GM12891 (cell line): ENCODE measurements around the gene IARS1.

ENCODE experiments used
- DNase-seq: peaks from one replicate; pipeline ENCODE4 v3.0.0; 2011; ENCODE audit warnings: low spot score; ENCODE audit not compliant: insufficient read length
- FAIRE-seq: peaks from 2 replicates; lab custom pipeline; 2011; peaks lifted over from hg19 to GRCh38; lab: Jason Lieb, UNC
- PAX5 ChIP-seq: IDR thresholded peaks from 2 replicates; pipeline ENCODE4 v1.6.1; 2011; ENCODE audit warnings: low read length, moderate library complexity, mild to moderate bottlenecking; ENCODE audit not compliant: insufficient read depth, severe bottlenecking
- POLR2A ChIP-seq: IDR thresholded peaks from 2 replicates; pipeline ENCODE4 v1.6.1; 2011; ENCODE audit warnings: low read depth, low read length, control low read depth
- POLR2AphosphoS5 ChIP-seq: IDR thresholded peaks from 2 replicates; pipeline ENCODE4 v1.6.1; 2011; ENCODE audit warnings: low read depth, low read length, control low read depth
- POU2F2 ChIP-seq: IDR thresholded peaks from 2 replicates; pipeline ENCODE4 v1.6.1; 2011; ENCODE audit warnings: low read depth, mild to moderate bottlenecking, control low read depth, low read length, moderate library complexity
- SPI1 ChIP-seq: IDR thresholded peaks from 2 replicates; pipeline ENCODE4 v1.6.1; 2011; ENCODE audit warnings: low read depth, low read length, control low read depth
- TAF1 ChIP-seq: IDR thresholded peaks from 2 replicates; pipeline ENCODE4 v1.6.1; 2011; ENCODE audit warnings: low read depth, low read length, control low read depth

Gene IARS1

DNA sequence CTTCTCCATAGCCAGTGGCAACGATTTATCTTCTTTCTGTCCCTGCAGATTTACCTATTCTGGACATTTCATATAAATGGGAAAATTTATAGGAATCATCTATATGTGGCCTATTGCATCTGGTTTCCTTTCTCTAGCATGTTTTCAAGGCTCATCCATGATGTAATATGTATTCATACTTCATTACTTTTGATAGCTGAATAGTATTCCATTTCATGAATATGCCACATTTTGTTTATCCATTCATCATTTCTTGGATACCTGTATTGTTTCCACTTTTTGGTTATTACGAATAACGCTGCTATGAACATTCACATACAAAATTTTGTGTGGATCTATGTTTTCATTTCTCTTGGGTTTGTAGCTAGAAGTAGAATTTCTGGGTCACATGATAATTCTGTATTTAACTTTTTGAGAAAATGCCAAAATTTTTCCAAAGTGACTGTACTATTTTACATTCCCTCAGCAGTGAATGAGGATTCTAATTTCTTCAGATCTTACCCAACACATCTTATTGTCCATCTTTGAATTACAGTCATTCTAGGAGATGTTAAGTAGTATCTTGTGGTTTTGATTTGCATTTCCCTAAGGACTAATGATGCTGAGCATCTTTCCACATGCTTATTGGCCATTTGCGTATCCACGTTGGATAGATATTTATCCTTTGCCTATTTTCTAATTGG lies 3.6 kb downstream of the IARS1 start:
- no peak for DNase-seq
- TF ChIP-seq POU2F2 (no peak), POLR2A (no peak), POLR2AphosphoS5 (no peak), SPI1 (no peak), TAF1 (no peak), PAX5 (no peak)
- no peak for FAIRE-seq

DNA sequence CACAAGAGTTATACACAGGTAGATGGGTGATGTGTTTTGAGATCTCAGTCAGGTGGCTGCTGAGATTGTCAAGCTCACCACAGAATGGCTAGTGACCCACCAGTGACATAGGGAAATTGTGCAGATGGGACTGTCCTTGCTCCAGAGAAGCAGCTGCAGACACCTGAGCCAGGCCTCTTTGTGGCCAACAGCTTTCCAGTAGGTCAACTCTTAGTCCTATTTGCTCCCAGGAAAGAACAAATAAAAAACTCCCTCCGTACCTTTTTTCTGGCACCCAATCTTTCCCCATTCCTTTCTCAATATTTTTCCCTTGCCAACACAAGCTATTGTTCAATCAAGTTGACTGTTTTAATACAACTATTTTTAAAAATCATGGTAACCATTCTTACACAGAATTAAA lies 14.2 kb downstream of the IARS1 start:
- FAIRE-seq, result no peak

DNA sequence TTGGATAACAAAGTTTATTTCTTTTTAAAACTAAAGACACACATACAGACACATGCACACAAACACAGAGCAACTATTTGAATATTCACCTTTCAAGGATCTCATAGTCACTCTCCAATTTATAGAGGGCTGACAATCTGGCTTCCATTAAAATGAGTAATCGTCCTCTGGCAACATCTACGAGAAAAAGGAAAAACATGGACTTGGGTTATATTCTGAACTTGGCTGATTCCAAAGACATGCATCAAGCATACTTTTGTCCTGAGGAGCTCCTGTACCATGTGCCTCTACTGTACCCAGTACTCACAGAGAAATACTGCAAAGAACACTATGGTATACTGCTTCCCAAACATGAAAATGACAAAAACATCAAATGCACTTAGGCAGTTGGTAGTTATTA lies 15.4 kb downstream of the IARS1 start:
- no peak for DNase-seq
- no peak for TF ChIP-seq POLR2AphosphoS5
- TF ChIP-seq SPI1, result no peak
- TF ChIP-seq TAF1, result no peak
- TF ChIP-seq POU2F2, result no peak
- TF ChIP-seq PAX5, result no peak
- no peak for TF ChIP-seq POLR2A
- FAIRE-seq, result no peak

More for the DNA sequence above, 14.2 kb downstream of the IARS1 start:
- no peak for DNase-seq
- TF ChIP-seq POU2F2, result no peak
- TF ChIP-seq PAX5, result no peak
- TF ChIP-seq POLR2AphosphoS5, result no peak
- no peak for TF ChIP-seq SPI1
- no peak for TF ChIP-seq TAF1
- TF ChIP-seq POLR2A, result no peak

DNA sequence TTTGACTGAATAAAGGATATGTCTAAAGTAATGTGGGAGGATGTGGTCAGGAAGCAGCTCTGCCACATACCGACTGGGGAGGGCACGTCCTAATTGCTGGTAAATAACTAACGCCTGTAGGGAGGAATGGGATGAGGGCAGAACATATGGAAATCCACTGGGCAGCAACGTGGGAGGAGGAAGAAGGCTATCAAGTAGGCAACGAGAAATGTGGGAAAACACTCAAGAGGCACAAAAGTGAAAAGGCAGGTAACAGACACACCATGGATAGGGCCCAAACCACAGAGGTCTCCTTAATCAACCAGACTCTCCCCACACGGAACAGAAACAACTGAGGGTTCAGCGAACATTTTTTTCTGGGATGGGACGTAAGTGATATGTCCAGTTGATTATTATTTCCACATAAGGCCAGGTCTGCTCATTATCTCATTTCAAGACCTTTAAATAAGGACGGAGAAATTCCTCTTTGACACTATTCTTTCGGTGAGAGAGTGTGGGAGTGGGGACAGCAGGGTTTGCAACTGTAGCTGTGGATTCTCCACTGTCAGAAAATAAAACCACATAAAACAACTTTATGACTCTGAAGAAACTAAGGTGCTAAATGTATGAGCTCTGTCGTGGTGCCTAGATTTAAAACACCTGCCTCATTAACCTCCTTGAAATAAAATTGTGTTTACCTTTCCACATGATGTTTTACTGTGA lies 17.0 kb downstream of the IARS1 start:
- FAIRE-seq (no peak), DNase-seq (no peak)
- TF ChIP-seq POU2F2 (no peak), PAX5 (no peak), TAF1 (no peak), SPI1 (no peak), POLR2A (no peak), POLR2AphosphoS5 (no peak)

DNA sequence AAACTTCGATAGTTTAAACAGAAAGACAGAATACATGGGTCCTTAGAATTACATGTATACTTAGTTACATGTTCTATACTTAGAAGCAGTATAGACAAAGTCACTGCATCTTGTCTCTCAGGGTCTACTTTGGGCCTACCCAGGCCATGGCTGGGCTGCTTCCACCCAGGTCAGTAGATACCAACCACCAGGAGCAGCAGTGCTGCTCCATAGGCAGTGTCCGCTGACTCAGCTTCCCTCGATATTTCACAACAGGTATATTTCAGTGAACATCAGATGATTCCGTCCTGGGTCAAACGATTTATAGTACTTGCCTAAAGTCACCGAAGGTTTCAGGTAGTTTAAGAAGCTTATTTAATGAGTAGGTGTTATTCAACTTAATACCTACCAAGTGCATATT lies 18.0 kb downstream of the IARS1 start:
- TF ChIP-seq TAF1, result no peak
- TF ChIP-seq PAX5, result no peak
- TF ChIP-seq SPI1, result no peak
- no peak for TF ChIP-seq POLR2AphosphoS5
- FAIRE-seq, result no peak
- no peak for DNase-seq

DNA sequence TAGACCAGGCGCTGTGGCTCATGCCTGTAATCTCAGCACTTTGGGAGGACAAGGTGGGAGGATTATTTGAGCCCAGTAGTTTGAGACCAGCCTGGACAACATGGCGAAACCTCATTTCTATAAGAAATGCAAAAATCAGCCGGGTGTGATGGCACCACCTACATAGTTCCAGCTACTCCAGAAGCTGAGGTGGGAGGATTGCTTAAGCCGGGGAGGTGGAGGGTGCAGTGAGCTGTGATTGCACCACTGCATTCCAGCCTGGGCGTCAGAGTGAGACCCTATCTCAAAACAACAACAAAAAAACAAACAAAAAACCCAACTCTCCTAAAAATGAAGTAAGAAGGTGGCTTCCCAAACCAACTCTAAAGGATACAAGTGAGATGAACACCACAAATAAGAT lies 23.0 kb downstream of the IARS1 start:
- TF ChIP-seq POLR2A, result no peak
- TF ChIP-seq POLR2AphosphoS5, result no peak
- DNase-seq (no peak), FAIRE-seq (no peak)

DNA sequence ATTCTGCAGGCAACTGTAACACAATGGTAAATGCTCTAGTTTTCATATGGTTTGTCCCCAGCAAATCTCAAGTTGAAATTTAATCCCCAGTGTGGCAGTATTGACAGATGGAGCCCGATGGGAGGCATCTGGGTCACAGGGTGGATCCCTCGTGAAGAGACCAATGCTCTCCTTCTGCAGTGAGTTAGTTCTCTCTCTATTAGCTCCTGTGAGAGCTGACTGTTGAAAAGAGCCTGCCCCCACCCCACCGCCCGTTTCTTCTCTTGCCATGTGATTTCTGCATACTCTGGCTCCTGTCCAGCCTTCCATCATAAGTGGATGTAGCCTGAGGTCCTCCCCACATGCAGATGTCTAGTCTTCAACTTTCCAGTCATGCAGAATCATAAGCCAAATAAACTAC lies 27.0 kb downstream of the IARS1 start:
- TF ChIP-seq POLR2A (no peak), TAF1 (no peak), POU2F2 (no peak), POLR2AphosphoS5 (no peak), PAX5 (no peak), SPI1 (no peak)
- no peak for FAIRE-seq

DNA sequence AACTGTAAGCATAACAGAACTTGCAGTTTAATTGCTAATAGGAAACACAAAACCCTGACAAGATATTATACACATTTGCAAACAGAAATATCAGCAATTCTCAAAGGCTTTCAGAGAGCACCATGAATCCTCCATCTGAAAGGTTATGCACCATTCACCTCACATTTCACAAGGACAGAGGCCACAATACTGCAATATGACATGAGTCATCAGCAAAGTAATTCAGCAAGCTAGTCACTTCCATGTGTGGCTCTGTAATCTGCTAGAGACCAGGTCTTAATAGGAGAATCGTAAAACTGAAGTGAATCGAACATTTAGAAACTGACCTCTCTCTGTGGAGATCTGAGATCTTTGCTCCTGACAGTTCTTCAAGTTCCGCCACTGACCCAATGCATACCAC lies 28.3 kb downstream of the IARS1 start:
- TF ChIP-seq PAX5 (no peak), POLR2A (no peak), SPI1 (no peak), POLR2AphosphoS5 (no peak), TAF1 (no peak), POU2F2 (no peak)
- DNase-seq, result no peak
- no peak for FAIRE-seq

More for the DNA sequence above, 27.0 kb downstream of the IARS1 start:
- no peak for DNase-seq

DNA sequence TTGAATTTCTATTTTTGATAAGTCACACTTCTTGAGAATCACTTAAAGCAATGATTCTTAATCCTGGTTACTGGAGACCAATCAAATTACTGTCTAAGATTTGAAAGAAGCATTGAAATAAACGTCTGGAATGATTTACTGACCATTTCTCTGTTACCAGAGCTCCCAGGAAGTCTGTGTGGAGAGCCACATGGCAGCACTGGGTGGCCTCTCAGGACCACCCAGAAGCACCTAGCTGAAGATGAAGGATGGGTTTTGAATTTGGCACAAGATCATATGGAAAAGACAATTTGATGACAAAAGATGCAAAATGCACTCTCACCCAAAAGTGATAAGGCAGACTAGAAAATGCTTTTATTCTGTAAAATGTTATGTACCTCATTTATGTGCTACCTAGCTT lies 30.4 kb downstream of the IARS1 start:
- FAIRE-seq (no peak), DNase-seq (no peak)
- no peak for TF ChIP-seq POU2F2

DNA sequence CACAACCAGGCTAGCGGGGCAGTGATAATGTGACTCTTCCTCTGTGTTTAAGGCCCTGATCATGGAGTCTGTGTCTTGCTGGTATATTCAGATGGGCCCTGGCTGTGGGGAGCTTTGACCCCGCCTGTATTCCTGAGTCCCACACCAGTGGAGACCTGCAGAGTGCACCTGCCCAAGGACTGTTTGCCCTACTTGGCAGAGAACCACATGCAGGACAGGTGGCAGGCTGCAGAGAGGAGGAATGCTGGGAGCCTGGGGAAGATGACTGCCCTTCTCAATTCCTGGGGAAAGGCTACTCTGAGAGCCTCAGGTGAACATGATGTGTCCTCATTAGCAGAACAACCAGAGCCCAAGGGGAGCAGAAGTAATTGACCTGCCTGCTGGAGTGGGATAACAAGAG lies 36.2 kb downstream of the IARS1 start:
- FAIRE-seq (no peak), DNase-seq (no peak)
- TF ChIP-seq POU2F2 (no peak), POLR2AphosphoS5 (no peak), SPI1 (no peak), PAX5 (no peak), TAF1 (no peak), POLR2A (no peak)
